ENCODE data around the gene BBOX1.

BBOX1 gene

DNA sequence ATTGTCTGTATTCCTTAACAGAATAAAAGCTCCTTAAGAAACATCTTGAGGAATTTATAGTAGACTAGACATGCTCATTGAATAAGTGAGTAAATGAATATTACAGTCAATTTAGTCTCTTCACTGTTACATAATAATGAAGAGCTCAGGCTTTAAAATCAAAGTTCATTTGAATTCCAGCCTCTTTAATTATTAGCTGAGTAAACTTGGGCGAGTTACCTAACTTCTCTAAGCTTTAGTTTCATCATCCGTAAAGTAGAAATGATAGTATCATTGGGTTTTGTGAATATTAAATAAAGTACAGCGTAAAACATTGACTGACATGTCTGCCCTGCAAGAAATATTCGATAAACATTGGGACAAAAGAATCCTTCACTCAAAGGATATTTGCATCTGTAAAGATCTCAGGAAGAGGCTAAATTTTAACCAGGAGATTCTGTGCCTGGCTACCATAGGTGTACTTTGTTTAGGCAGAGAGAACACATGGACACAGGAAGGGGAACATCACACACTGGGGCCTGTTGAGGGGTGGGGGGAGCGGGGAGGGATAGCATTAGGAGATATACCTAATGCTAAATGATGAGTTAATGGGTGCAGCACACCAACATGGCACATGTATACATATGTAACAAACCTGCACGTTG is 15.2 kb upstream of the BBOX1 start:
- DNase-seq (ENCODE audit: low read depth in 2 of 2): no peak

DNA sequence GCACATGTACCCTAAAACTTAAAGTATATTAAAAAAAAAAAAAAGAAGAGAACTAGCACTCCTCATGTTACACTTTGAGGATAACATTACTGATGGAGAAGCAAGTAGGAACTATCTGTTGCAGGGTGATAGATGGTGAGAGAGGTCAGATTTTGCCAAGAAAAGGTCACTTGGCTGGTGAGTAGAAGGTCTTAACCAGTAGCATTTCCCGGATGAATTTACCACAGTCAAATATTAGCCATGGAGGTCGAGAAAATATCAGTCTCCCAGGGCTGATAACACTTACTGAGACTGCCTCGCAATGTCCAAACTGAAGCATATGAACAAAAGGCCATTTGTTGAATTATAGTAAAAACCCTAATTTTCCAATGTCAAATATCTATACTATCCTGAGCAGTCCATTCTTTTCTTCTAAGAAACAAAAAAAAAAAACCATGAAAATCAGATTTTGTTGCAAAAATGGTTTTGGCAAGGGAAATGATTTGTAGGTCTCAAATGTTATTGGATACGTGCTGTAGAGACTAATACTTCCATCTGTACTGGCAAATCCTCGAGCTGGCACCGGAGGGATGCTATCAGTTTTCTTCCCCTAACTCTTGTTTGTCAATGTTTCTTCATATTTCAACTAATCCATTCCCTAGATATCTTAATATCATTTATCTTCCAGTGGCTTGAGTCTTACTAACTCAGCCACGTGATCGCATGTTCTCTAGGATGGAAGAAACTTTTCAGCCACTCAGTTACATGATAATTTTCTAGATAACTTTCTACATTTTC is 14.5 kb upstream of the BBOX1 start:
- no peak for DNase-seq (ENCODE audit: low read depth in 2 of 2)

DNA sequence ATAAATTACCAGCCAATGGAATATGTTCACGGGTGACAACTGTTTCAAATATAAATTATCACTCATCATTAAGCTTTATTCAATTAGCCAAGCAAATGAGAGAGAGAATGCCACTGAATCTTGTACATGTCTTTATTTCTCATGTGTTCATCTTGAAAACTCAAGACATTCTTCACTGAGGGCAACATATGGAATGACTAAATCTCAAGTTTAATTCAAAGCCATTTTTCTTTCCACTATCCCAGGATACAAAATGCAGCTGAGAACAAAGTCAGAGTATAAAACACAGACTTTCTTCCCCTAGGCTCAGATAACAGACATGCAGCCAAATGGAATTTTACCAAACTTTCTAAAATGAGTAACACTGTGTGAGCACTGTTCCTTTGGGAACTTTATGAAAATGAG is 12.1 kb upstream of the BBOX1 start:
- no peak for DNase-seq (ENCODE audit: low read depth in 2 of 2)

GRCh38 chr11:27029966-27030365 is 10.6 kb upstream of the BBOX1 start:
- DNase-seq (ENCODE audit: low read depth in 2 of 2): no peak

GRCh38 chr11:27031754-27032153 is 8.9 kb upstream of the BBOX1 start:
- DNase-seq (ENCODE audit: low read depth in 2 of 2): no peak

DNA sequence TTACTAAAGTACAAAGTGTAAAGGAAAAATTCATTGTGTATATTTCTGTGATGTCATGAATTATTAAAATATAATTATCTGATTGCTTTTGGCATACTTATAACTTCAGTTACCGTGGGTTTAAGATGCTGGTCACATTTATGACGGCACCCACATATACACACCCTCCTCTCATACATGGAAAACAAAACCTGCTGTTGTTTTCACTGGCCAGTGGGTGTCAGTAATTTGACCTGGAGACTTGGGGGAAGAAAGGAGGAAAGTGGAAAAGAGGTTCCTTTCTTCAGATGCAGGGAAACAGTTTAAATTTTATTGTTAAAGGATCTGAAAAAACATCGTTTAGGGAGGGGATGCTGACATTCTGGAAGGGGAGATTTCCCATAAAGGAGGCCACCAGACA is 742 bp upstream of the BBOX1 start:
- DNase-seq (ENCODE audit: low read depth in 2 of 2): no peak

- DNase-seq (ENCODE audit: low read depth in 2 of 2): no peak
Measured at GRCh38 chr11:27041141-27041899, 705 bp downstream of the BBOX1 start.

- DNase-seq (ENCODE audit: low read depth in 2 of 2): no peak
Measured at GRCh38 chr11:27046956-27047355, 6.3 kb downstream of the BBOX1 start.

DNA sequence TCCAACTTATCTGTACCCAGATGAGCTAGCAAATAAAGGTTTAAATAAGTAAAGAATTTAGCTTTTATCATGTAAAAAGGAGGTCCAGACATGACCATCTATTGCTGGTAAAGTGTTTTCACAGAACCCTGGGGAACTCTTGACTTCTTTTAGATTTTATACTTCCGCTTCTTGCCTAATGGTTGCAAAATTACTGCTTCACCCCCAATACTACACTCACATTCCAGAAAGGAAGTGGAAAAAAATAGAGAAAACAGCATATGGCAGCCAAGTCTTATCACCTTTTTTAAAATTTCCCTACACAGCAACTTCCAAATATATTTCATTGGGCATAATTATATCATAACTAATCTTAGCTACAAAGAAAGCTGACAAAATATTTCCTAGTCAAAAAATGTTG is 12.1 kb downstream of the BBOX1 start:
- DNase-seq (ENCODE audit: low read depth in 2 of 2): no peak

- no peak for DNase-seq (ENCODE audit: low read depth in 2 of 2)
Measured at GRCh38 chr11:27055065-27055682, 14.6 kb downstream of the BBOX1 start.

- no peak for DNase-seq (ENCODE audit: low read depth in 2 of 2)
Measured at GRCh38 chr11:27057091-27057780, 16.6 kb downstream of the BBOX1 start.

DNA sequence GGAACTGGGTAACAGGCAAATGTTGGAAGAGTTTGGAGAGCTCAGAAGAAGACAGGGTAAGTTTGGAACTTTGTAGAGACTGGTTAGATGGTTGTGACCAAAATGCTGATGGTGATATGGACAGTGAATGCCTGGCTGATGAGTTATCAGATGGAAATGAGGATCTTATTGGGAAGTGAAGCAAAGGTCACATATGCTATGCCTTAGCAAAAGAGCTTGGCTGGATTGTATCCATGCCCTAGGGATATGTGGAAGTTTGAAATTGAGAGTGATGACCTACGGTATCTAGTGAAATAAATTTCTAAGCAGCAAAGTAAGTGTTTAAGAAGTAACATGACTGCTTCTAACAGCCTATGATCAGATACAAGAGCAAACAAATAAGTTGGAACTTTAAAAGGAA is 17.8 kb downstream of the BBOX1 start:
- no peak for DNase-seq (ENCODE audit: low read depth in 2 of 2)

GRCh38 chr11:27059431-27059830 is 18.8 kb downstream of the BBOX1 start:
- no peak for DNase-seq (ENCODE audit: low read depth in 2 of 2)

DNA sequence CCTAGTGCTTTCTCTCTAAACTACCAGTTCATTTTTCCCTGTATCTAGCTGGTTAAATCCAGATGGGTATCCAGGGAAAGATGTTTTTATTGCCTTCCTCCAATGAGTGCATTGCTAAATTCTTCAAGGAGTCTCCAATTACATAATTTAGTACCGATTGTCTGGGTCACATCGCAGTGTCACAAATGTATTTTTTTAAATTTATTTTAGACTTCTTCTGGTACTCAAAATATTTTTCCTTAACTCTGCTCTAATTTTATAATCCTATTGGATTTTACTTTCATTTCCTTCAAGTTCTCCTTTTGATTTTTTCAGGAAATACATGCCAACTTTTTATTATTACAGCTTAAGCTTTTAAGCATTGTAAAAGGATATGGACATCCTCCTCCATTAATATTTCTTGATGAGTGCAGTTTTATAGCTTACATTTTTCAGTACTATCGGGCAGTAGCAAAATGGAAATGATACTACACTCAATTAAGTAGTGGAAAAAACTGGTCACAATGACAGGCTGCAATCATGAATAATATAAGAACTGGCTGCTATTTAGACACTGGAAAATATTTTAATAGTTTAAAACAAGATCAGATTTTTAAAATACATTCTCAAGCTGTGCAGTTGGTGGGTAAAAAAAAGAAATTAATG is 20.3 kb downstream of the BBOX1 start:
- DNase-seq (ENCODE audit: low read depth in 2 of 2): no peak

- DNase-seq (ENCODE audit: low read depth in 2 of 2): no peak
Measured at GRCh38 chr11:27061461-27061821, 20.8 kb downstream of the BBOX1 start.

GRCh38 chr11:27064086-27064485 is 23.5 kb downstream of the BBOX1 start:
- DNase-seq (ENCODE audit: low read depth in 2 of 2): no peak

DNA sequence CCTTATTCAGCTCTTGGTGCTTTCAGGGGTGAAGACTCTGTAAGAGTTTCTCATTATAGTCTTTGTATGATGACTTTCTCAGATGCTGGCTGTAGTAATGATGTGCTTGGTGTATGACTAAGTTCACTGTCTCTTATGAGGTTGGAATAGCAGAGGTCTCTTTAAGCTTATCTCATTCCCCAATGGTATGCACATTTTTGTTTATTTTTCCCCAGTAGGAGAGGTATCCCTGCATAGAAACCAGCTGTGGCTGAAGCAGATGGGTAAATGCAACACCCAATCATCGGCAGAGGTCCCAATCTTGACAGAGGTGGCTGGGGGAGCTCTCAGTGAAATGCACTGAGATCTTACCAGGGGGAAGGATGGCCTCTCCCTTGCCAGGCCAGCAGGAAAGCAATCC is 34.6 kb downstream of the BBOX1 start:
- DNase-seq (ENCODE audit: low read depth in 2 of 2): no peak

DNA sequence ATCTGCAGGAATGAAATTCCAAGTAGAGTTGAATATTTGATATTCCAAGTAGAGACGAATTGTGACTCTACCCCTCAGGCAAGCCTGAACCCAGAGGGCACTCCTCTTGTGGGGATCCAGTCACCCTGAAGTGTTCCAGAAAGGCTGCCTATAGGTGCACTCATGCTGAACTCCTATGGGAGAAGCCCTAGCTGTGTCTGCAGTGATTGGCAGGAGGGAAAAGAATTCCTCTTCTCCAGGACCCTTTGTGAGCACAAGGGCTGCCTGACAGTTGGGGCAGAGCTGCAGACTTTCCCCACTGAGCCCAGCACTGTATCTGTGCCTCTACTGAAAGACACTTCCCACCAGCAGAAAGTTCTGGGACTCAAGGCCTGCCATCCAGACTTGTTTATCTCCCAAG is 35.0 kb downstream of the BBOX1 start:
- no peak for DNase-seq (ENCODE audit: low read depth in 2 of 2)

GRCh38 chr11:27076121-27076589 is 35.5 kb downstream of the BBOX1 start:
- no peak for DNase-seq (ENCODE audit: low read depth in 2 of 2)

GRCh38 chr11:27081056-27081455 is 40.4 kb downstream of the BBOX1 start:
- no peak for DNase-seq (ENCODE audit: low read depth in 2 of 2)

DNA sequence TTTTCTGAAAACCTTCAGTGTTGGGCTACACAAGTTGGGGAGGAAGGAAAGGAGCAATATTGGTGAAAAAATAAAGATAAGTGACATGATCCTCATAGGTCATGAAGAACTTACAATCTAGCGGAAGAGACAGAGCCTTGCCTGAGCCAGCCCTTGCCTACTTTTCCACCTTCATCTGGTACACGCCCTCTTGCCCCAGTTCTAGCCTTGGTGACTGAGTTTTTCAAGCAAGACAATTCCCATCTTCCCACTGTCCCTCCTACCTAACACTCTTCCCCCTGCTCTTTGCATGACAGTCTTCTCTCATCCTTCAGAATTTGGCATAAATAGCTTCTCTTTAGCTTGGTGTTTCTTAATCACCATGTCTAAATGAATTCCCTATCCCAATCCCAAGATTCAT is 42.6 kb downstream of the BBOX1 start:
- DNase-seq (ENCODE audit: low read depth in 2 of 2): no peak

Data from activated CD8-positive, alpha-beta memory T cell treated with anti-CD3 and anti-CD28 coated beads for 4 hours (primary cell).